Measurements from ENCODE around the gene GNB1. TPM values are rescaled to one million over a fixed set of nuclear protein-coding genes. Genes with fewer than 3 reads are reported as not detected.

The GNB1 gene
- polyA plus RNA-seq, 1 of the 3 experiments (the other 2 are of a cell fraction): 355 TPM

DNA sequence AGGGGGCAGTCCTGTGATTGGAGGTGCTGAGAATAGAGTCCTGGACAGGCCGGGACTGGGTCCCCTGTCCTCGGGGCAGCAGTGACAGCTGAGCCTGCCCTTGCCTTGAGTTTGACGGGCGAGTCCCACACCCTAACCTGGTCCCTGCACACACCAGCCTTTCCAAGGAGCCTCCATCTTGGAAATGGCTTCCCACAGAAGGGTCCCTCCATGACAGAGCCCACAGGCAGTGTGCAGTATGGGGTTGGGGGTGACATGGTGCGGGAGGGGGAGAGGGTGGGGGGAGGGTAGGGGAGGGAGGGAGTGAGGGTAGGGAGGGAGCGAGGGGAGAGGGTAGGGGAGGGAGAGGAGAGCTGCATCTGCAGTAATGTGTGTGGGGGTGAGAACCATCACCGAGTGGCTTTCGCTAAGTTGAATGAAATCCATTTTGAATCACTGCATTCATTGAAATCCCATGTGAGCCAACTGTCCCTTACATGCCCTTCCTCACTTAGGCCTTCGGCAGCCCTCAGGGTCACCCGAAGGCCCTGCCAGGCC is 38.3 kb upstream of the GNB1 start:
- peaks cover 6% of the 10 kb centered on the region for H3F3A ChIP-seq (replicated peaks; ENCODE audit: insufficient read depth)
- DNase-seq: no peak
- no peaks in the 10 kb centered on the region for H3K9me2 ChIP-seq
- H2AFZ ChIP-seq (ENCODE audit: low read depth): no peak overlapping the region
- no peaks in the 10 kb centered on the region for H3K79me2 ChIP-seq (ENCODE audit: insufficient read depth)
- H3K4me2 ChIP-seq: no peak overlapping the region
- H3K4me1 ChIP-seq (ENCODE audit: control insufficient read depth in 1 of 2, insufficient read depth in 2 of 2, low read depth in 1 of 2, low read length in 1 of 2): no peaks in the 10 kb centered on the region
- H3K4me3 ChIP-seq (ENCODE audit: low read depth in 2 of 2, low read length in 1 of 2): no peak overlapping the region
- POLR2A ChIA-PET: no interaction called here
- H4K20me1 ChIP-seq (ENCODE audit: insufficient read depth): no peaks in the 10 kb centered on the region
- 65% methylated on average over 8 of the region's 10 CpGs for WGBS (ENCODE audit: low lambda C conversion rate)
- no peaks in the 10 kb centered on the region for H3K27me3 ChIP-seq (ENCODE audit: insufficient read depth)
- no peaks in the 10 kb centered on the region for H3K9me3 ChIP-seq
- no peaks in the 10 kb centered on the region for H3K36me3 ChIP-seq (replicated peaks in 1 of 2; ENCODE audit: control insufficient read depth in 1 of 2, insufficient read depth in 2 of 2, low read length in 1 of 2)
- H3K9ac ChIP-seq: no peak overlapping the region
- TF ChIP-seq RCOR1 (IDR thresholded peaks at IDR 0.05; ENCODE audit: low read length): no peak
- no peak for TF ChIP-seq TEAD4 (IDR thresholded peaks at IDR 0.05; ENCODE audit: borderline replicate concordance, insufficient read depth)
- TF ChIP-seq, protein P1, sequence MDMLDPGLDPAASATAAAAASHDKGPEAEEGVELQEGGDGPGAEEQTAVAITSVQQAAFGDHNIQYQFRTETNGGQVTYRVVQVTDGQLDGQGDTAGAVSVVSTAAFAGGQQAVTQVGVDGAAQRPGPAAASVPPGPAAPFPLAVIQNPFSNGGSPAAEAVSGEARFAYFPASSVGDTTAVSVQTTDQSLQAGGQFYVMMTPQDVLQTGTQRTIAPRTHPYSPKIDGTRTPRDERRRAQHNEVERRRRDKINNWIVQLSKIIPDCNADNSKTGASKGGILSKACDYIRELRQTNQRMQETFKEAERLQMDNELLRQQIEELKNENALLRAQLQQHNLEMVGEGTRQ (IDR thresholded peaks at IDR 0.05; ENCODE audit: borderline replicate concordance, low read depth, low read length): no peak
- no peak for TF ChIP-seq FOXM1 (IDR thresholded peaks at IDR 0.05; ENCODE audit: low read depth)
- TF ChIP-seq, protein P2, sequence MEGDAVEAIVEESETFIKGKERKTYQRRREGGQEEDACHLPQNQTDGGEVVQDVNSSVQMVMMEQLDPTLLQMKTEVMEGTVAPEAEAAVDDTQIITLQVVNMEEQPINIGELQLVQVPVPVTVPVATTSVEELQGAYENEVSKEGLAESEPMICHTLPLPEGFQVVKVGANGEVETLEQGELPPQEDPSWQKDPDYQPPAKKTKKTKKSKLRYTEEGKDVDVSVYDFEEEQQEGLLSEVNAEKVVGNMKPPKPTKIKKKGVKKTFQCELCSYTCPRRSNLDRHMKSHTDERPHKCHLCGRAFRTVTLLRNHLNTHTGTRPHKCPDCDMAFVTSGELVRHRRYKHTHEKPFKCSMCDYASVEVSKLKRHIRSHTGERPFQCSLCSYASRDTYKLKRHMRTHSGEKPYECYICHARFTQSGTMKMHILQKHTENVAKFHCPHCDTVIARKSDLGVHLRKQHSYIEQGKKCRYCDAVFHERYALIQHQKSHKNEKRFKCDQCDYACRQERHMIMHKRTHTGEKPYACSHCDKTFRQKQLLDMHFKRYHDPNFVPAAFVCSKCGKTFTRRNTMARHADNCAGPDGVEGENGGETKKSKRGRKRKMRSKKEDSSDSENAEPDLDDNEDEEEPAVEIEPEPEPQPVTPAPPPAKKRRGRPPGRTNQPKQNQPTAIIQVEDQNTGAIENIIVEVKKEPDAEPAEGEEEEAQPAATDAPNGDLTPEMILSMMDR (IDR thresholded peaks at IDR 0.05): no peak
- TF ChIP-seq MXI1 (IDR thresholded peaks at IDR 0.05; ENCODE audit: low read depth, low read length): no peak
- no peak for TF ChIP-seq CHD2 (IDR thresholded peaks at IDR 0.05; ENCODE audit: low read length, partially characterized antibody)
- no peak for TF ChIP-seq MEF2A (IDR thresholded peaks at IDR 0.05; ENCODE audit: borderline replicate concordance, low read depth)
- TF ChIP-seq FOSL2 (IDR thresholded peaks at IDR 0.05; ENCODE audit: borderline replicate concordance, low read depth): no peak
- no peak for TF ChIP-seq FOXJ3 (CRISPR knock-in tag; IDR thresholded peaks at IDR 0.05)
- TF ChIP-seq JUND (IDR thresholded peaks at IDR 0.05): no peak
- TF ChIP-seq, protein P3, sequence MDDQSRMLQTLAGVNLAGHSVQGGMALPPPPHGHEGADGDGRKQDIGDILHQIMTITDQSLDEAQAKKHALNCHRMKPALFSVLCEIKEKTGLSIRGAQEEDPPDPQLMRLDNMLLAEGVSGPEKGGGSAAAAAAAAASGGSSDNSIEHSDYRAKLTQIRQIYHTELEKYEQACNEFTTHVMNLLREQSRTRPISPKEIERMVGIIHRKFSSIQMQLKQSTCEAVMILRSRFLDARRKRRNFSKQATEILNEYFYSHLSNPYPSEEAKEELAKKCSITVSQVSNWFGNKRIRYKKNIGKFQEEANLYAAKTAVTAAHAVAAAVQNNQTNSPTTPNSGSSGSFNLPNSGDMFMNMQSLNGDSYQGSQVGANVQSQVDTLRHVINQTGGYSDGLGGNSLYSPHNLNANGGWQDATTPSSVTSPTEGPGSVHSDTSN (IDR thresholded peaks at IDR 0.05): no peak
- no peak for TF ChIP-seq RXRA (IDR thresholded peaks at IDR 0.05; ENCODE audit: borderline replicate concordance, low read depth)
- TF ChIP-seq SMC3 (IDR thresholded peaks at IDR 0.05; ENCODE audit: low read depth, low read length): no peak
- TF ChIP-seq SIN3A (IDR thresholded peaks at IDR 0.05; ENCODE audit: borderline replicate concordance, low read depth, low read length): no peak
- no peak for TF ChIP-seq EZH2phosphoT487 (IDR thresholded peaks at IDR 0.05; ENCODE audit: borderline replicate concordance, low read depth)
- no peak for TF ChIP-seq RAD21 (IDR thresholded peaks at IDR 0.05; ENCODE audit: low read length)
- CTCF ChIA-PET: interaction anchor here (1.0 to 1.4 kb wide), 4 partner anchors 14 to 118 kb away, joined by 3 to 8 read pairs (median 6); no protein-coding TSS in a partner anchor
- H3K27ac ChIP-seq (ENCODE audit: low read depth in 2 of 2, low read length in 1 of 2): no peak overlapping the region
